HUES6 (cell line): ENCODE results near the gene CERS6.

Experiments
- H3K27ac ChIP-seq: 2 replicates; pipeline ENCODE4 v1.7.0; 2013; ENCODE audit warnings: low read depth, mild to moderate bottlenecking, low read length, inconsistent platforms
- H3K27me3 ChIP-seq: 2 replicates; pipeline ENCODE4 v1.6.1; 2013; ENCODE audit warnings: low read length; ENCODE audit not compliant: control insufficient read depth, insufficient read depth
- H3K36me3 ChIP-seq: 2 replicates; pipeline ENCODE4 v1.6.1; 2013; ENCODE audit warnings: low read length; ENCODE audit not compliant: control insufficient read depth, insufficient read depth
- H3K4me1 ChIP-seq: 2 replicates; pipeline ENCODE4 v1.6.1; 2013; ENCODE audit warnings: low read length; ENCODE audit not compliant: control insufficient read depth, insufficient read depth
- H3K4me3 ChIP-seq: 2 replicates; pipeline ENCODE4 v1.5.1; 2013; ENCODE audit warnings: low read depth, low read length
- H3K9ac ChIP-seq: one replicate; pipeline ENCODE4 v1.6.1; 2013; ENCODE audit warnings: mild to moderate bottlenecking, low read length
- H3K9me3 ChIP-seq: 2 replicates; pipeline ENCODE4 v1.6.1; 2013; ENCODE audit warnings: low read depth, low read length; ENCODE audit not compliant: control insufficient read depth, insufficient read depth

The CERS6 gene

DNA sequence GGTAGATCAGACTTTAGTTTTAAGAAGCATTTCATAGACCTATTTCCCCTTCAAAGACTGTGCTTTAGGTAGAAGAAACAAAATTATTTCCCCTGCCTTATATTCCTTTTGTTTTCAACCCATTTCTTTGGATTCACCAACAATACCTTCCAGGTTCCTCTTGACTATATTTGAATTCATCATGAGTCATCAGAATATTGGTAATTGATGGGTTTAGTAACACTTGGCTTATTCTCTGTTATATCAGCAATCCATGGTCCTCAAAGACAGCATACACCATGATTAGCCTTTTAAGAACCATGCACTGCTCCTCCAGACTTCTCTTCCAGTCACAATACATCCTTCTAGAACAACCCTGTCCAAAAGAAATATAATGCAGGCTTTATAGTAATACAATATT is 263.4 kb downstream of the CERS6 start:
- Histone ChIP-seq H3K4me3 (no peak overlapping the region), H3K27ac (no peak overlapping the region), H3K36me3 (0 out of 2 replicates have a peak, but pooled peaks cover 3% of the 10 kb centered on the region), H3K9ac (no peak overlapping the region), H3K27me3 (no peaks in the 10 kb centered on the region), H3K9me3 (no peaks in the 10 kb centered on the region), H3K4me1 (no peaks in the 10 kb centered on the region)

GRCh38 chr2:168722592-168722991 is 266.5 kb downstream of the CERS6 start:
- Histone ChIP-seq H3K9me3 (no peaks in the 10 kb centered on the region), H3K36me3 (0 out of 2 replicates have a peak, but pooled peaks cover 3% of the 10 kb centered on the region), H3K27ac (no peak overlapping the region), H3K4me1 (no peaks in the 10 kb centered on the region), H3K27me3 (no peaks in the 10 kb centered on the region), H3K4me3 (no peak overlapping the region), H3K9ac (no peak overlapping the region)

- no peak overlapping the region for H3K27ac ChIP-seq
- no peaks in the 10 kb centered on the region for H3K9me3 ChIP-seq
- no peak overlapping the region for H3K9ac ChIP-seq
- H3K36me3 ChIP-seq = 0 out of 2 replicates have a peak, but pooled peaks cover 3% of the 10 kb centered on the region
- no peak overlapping the region for H3K4me3 ChIP-seq
- no peaks in the 10 kb centered on the region for H3K4me1 ChIP-seq
- H3K27me3 ChIP-seq = no peaks in the 10 kb centered on the region
Measured at GRCh38 chr2:168723275-168723899, 267.3 kb downstream of the CERS6 start.

DNA sequence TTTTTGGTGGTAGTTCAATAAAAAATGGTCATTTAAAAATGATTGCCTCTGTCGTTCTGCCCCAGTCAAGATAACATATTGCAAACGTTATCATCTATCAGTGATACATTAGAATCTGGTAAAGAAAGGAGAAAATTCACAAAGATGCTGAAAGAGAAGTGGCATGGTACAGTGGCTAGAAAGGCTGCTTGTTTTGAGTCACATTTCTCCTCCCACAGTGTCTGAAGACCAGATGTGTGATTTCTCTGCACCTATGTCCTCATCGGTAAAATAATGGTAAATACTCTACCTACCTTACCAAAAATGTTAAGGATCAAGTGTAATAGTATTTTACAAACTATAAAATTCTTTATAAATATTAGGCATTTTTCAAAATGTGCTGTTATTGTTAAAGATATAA is 270.3 kb downstream of the CERS6 start:
- Histone ChIP-seq H3K9me3 (no peaks in the 10 kb centered on the region), H3K9ac (no peak overlapping the region), H3K36me3 (0 out of 2 replicates have a peak, but pooled peaks cover 3% of the 10 kb centered on the region), H3K27me3 (no peaks in the 10 kb centered on the region), H3K4me3 (no peak overlapping the region), H3K4me1 (peaks cover 22% of the 10 kb centered on the region), H3K27ac (no peak overlapping the region)

GRCh38 chr2:168727904-168728470 is 271.9 kb downstream of the CERS6 start:
- Histone ChIP-seq H3K9ac (no peak overlapping the region), H3K27me3 (no peaks in the 10 kb centered on the region), H3K36me3 (no peaks in the 10 kb centered on the region), H3K4me1 (peaks cover 33% of the 10 kb centered on the region), H3K9me3 (no peaks in the 10 kb centered on the region), H3K4me3 (no peak overlapping the region), H3K27ac (no peak overlapping the region)

GRCh38 chr2:168729455-168729854 is 273.4 kb downstream of the CERS6 start:
- no peak overlapping the region for H3K9ac ChIP-seq
- no peaks in the 10 kb centered on the region for H3K9me3 ChIP-seq
- no peak overlapping the region for H3K27ac ChIP-seq
- no peak overlapping the region for H3K4me3 ChIP-seq
- H3K27me3 ChIP-seq = no peaks in the 10 kb centered on the region
- no peaks in the 10 kb centered on the region for H3K36me3 ChIP-seq
- peaks cover 33% of the 10 kb centered on the region for H3K4me1 ChIP-seq

DNA sequence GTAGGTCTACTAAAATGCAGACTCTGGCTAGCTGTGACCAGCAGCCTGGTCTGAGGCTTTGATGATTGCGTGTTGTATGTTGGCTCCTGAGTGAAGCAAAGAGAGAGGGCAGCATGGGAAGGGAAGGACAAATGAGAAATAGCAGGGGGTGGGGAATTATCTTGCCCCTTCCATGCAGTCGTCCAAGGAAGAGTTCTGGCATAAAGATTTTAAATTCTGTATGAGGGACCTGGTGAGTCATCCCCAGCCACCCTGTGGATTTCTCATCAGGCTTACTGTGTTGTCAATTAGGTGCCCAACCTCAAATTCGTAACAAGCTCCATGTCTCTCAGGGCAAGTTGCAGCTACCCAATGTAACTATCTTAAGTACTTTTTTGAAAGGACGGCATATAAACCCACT is 274.3 kb downstream of the CERS6 start:
- H3K9ac ChIP-seq = no peak overlapping the region
- H3K27me3 ChIP-seq = no peaks in the 10 kb centered on the region
- peaks cover 33% of the 10 kb centered on the region for H3K4me1 ChIP-seq
- no peak overlapping the region; the same call in 1 of the 2 replicates for H3K27ac ChIP-seq
- no peak overlapping the region for H3K4me3 ChIP-seq
- H3K36me3 ChIP-seq = no peaks in the 10 kb centered on the region
- H3K9me3 ChIP-seq = no peaks in the 10 kb centered on the region

DNA sequence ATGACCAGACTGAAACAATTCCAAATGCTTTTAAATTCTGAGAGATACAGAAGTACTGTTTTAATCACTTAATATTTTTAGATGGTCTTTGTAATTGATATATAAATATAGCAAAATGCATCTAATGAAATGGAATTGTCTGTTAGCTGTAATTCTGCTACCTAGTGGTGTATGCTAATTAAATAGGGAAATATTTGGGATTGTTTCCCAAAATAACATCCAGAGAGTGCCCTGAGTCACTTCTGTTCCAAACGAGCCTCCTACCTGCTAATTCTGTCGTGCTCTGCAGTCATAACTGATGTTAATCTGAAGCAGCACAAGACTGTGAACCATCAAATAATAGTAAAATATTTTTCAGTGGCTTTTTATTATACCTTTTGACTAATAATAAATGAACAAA is 274.9 kb downstream of the CERS6 start:
- H3K27ac ChIP-seq = no peak overlapping the region; the same call in 1 of the 2 replicates
- H3K27me3 ChIP-seq = no peaks in the 10 kb centered on the region
- no peak overlapping the region for H3K4me3 ChIP-seq
- no peaks in the 10 kb centered on the region for H3K9me3 ChIP-seq
- H3K4me1 ChIP-seq = peaks cover 33% of the 10 kb centered on the region
- no peak overlapping the region for H3K9ac ChIP-seq
- H3K36me3 ChIP-seq = no peaks in the 10 kb centered on the region

DNA sequence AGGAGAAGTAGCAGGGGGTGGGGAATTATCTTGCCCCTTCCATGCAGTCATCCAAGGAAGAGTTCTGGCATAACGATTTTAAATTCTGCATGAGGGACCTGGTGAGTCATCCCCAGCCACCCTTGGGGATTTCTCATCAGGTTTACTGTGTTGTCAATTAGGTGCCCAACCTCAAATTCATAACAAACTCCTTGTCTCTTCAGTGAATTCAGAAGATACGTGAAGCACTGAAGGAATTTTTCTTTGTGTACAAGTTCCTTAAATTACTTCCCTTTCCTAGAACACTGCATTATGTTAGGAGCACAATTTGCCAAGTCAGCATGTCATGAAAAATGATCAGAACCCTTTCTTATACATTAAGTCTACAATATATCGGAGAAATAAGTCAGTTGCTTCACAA is 275.5 kb downstream of the CERS6 start:
- Histone ChIP-seq H3K27ac (peak overlapping the region; percentile 4; the same call in 1 of the 2 replicates), H3K36me3 (no peaks in the 10 kb centered on the region), H3K9me3 (no peaks in the 10 kb centered on the region), H3K4me3 (no peak overlapping the region), H3K4me1 (peaks cover 33% of the 10 kb centered on the region), H3K27me3 (no peaks in the 10 kb centered on the region), H3K9ac (no peak overlapping the region)

- Histone ChIP-seq H3K4me3 (no peak overlapping the region), H3K4me1 (peaks cover 33% of the 10 kb centered on the region), H3K27ac (no peak overlapping the region; the same call in 1 of the 2 replicates), H3K9me3 (no peaks in the 10 kb centered on the region), H3K9ac (no peak overlapping the region), H3K36me3 (no peaks in the 10 kb centered on the region), H3K27me3 (no peaks in the 10 kb centered on the region)
Measured at GRCh38 chr2:168732100-168732499, 276.0 kb downstream of the CERS6 start.

GRCh38 chr2:168732506-168732905 is 276.4 kb downstream of the CERS6 start:
- no peaks in the 10 kb centered on the region for H3K27me3 ChIP-seq
- peaks cover 33% of the 10 kb centered on the region for H3K4me1 ChIP-seq
- H3K27ac ChIP-seq = no peak overlapping the region
- H3K9ac ChIP-seq = no peak overlapping the region
- no peaks in the 10 kb centered on the region for H3K9me3 ChIP-seq
- no peaks in the 10 kb centered on the region for H3K36me3 ChIP-seq
- H3K4me3 ChIP-seq = no peak overlapping the region
